GM12872 (cell line): ENCODE measurements around the gene CRYGN.

Experiments
- TF ChIP-seq, protein P1 (sequence below): IDR thresholded peaks from 3 replicates; pipeline ENCODE4 v1.5.1; 2011; ENCODE audit warnings: low read depth, mild to moderate bottlenecking, low read length, moderate library complexity; ENCODE audit not compliant: insufficient read depth

Gene CRYGN

DNA sequence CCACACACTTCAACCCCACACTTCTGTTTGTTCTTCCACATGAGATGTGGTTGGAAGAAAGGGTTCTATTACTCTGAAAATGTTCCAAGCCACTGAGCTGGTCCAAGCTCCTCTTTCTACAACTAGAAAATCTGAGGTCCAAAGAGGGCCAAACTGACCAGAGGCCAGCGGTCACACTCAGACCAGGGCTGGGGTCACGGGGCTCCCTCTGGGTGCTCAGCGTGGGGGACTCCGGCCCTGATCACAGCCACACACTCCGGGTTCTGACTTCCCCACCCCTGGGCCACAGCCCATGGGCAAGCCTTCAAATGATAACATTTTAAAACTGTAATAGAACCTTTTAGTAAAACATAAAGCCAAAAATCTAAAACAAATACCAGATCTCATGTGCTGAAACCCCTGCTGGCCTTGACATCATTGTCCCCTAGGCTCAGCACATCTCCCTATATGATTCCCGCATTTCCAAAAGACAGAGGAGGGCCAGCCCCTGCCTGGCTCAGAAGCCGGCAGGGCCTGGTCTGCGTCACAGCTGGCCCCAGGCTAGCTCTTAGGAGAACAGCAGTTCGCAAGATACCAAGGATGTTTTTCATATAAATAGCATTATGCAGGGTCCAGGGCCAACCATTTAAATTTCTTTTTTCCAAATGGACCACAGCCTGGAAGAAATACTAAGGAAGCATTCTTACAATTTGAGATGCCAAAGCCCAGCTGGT lies 3.3 kb downstream of the CRYGN start:
- TF ChIP-seq, protein P1, sequence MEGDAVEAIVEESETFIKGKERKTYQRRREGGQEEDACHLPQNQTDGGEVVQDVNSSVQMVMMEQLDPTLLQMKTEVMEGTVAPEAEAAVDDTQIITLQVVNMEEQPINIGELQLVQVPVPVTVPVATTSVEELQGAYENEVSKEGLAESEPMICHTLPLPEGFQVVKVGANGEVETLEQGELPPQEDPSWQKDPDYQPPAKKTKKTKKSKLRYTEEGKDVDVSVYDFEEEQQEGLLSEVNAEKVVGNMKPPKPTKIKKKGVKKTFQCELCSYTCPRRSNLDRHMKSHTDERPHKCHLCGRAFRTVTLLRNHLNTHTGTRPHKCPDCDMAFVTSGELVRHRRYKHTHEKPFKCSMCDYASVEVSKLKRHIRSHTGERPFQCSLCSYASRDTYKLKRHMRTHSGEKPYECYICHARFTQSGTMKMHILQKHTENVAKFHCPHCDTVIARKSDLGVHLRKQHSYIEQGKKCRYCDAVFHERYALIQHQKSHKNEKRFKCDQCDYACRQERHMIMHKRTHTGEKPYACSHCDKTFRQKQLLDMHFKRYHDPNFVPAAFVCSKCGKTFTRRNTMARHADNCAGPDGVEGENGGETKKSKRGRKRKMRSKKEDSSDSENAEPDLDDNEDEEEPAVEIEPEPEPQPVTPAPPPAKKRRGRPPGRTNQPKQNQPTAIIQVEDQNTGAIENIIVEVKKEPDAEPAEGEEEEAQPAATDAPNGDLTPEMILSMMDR = no peak

DNA sequence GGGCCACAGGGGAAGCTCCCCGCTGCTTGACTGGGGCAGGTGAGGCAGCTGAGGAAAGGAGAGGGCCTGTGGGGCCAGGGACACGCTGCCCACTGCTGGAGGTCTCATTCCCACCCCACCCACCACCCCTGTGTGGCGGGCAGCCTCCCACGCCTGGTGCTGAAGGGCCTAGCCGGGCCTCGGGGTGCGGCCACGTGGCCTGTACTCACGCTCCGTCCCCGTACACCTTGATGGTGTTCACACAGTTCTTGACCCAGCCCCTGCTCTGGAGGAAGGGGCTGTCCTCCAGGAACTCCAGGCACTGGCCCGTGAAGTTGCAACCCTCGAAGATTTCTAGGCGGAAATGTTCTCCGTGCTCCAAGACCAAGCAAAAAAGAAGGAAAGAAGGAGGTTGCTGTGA lies 4.0 kb downstream of the CRYGN start:
- TF ChIP-seq, protein P1 = no peak

- TF ChIP-seq, protein P1 = no peak
These were observed 4.6 kb downstream of the CRYGN start for GRCh38 chr7:151435103-151435916.

- TF ChIP-seq, protein P1 = no peak
These were observed 5.4 kb downstream of the CRYGN start for GRCh38 chr7:151434549-151434948.

DNA sequence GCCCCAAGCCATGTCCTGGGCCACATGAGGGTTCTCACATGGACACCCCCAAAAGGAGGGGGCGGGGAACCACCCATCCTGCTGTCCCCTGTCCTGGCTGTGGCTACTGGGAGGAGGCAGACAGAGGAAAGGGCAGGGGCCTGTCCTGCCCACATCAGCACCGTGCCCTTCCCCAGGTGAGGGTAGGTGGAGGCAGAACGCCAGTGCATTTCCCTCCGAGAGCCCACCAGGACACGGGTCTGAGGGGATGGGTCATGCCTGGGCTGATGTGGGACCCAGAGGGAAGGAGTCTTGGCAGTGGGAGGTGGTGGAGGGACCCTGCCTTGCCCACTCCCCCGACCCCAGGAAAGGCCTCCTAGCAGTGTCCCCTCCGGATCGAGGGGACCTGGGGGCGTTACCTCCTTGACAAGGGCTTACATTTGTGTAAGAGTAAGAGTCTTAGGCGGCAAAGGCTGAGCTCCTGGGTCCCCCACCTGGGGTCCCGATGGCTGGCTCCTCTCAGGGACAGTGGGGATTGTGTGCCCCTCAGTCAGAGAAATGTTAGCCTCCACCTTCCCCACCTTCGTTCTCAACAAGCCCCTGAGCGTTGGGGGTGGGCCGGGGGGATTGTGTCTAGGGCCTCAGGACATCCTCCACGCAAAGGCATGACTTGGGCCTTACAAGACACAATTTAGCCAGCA lies 6.1 kb downstream of the CRYGN start:
- TF ChIP-seq, protein P1 = no peak

DNA sequence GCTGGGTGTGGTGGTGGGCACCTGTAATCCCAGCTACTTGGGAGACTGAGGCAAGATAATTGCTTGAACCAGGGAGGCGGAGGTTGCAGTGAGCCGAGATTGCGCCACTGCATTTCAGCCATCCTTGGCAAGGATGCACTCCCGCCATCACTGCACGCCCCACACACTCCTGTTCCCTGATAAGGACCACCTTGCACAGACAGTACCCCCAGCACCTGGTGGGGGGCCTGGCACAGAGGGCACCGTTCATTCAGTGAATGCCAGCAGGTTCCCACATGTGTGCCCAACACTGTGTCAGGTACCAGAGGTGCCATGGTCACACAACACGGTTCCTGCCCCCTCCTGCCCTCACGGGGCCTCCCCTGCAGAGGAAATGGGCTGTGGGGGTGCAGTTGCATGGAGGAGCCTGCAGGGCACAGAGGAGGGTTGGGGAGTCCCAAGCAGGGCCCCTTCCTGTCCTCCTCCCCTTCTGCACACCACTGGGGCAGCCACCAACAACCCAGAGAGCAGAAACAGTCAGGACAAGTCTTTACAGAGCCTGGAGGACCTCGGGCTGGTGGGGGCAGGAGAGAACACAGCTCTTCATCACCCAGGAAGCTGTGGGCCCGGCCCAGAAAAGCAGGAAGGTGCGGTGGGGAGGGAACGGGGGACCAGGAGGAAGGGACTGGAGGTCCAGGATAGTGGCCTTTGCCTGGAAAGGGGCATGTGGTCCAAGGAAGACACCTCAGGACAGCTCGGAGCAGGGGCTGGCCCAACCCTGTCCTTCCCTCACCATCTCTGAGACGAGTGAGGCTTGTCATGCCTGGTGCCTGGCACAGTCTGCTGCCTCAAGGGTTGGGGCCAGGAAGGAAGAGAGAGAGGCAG lies 7.1 kb downstream of the CRYGN start:
- TF ChIP-seq, protein P1 = peak; percentile 60
